ENCODE results near the gene NAP1L1.

- TF ChIP-seq POLR2AphosphoS5 (IDR thresholded peaks at IDR 0.05; ENCODE audit: borderline replicate concordance, low read depth, low read length): no peak
- no peak for TF ChIP-seq EZH2 (IDR thresholded peaks at IDR 0.05)
Observed at GRCh38 chr12:76108356-76108755, 23.9 kb upstream of the NAP1L1 start.
